ENCODE data around the gene TBKBP1.

The TBKBP1 gene

DNA sequence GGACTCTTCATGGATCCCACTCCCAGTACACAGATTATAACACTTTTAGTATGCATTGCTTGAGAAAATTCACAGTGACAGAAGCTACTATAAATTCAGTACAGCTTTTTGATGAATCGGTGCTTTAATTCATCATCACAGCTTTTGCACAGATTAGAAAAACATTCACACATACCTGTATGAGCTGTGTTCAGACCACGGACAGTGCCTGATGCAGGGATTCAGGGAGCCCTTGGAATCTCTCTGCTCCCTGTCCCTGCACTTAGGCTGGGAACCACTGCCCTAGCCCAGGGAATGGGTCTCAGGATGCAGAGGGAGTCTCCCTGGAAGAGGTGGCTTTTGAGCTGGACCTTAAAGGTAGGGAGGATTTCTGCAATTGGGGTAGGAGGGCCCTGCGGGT, 13.9 kb downstream of the TBKBP1 start:
- H3K9me3 ChIP-seq (ENCODE audit: control insufficient read depth, insufficient read depth, low read length), result no peaks in the 10 kb centered on the region
- no peak overlapping the region for H3K27ac ChIP-seq (ENCODE audit: low read depth, low read length)
- 0 out of 2 replicates have a peak, but pooled peaks cover 4% of the 10 kb centered on the region for H3K4me1 ChIP-seq (ENCODE audit: control insufficient read depth, insufficient read depth, low read length)
- no peak overlapping the region for H3K9ac ChIP-seq (ENCODE audit: low read depth, low read length)
- H3K27me3 ChIP-seq (ENCODE audit: control insufficient read depth, insufficient read depth, low read length), result peaks cover 25% of the 10 kb centered on the region
- H3K36me3 ChIP-seq (ENCODE audit: control insufficient read depth, insufficient read depth, low read length), result no peaks in the 10 kb centered on the region
- peak overlapping the region; percentile 41; the same call in 1 of the 2 replicates for H3K4me3 ChIP-seq (ENCODE audit: low read depth, low read length)

DNA sequence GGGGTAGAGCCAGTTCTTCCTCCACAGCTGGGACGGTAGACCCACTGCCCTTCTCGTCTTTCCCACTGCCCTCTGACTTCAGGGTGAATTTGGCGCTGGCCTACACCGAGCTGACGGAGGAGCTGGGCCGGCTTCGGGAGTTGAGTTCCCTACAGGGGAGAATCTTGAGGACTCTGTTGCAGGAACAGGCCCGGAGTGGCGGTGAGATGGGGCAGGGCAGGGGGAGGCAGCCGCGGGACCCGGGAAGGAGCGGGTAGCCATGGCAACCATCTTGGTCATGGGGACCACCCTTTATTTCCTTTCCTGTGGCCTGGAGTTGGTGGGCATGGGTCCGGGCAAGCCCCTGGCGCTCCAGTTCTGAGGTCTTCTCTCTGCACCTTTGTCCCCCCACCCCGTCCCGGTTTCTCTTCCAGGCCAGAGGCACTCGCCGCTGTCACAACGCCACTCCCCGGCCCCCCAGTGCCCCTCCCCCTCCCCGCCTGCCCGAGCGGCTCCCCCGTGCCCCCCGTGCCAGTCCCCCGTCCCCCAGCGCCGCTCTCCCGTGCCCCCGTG, 14.4 kb downstream of the TBKBP1 start:
- Histone ChIP-seq H3K4me1 (ENCODE audit: control insufficient read depth, insufficient read depth, low read length) (0 out of 2 replicates have a peak, but pooled peaks cover 4% of the 10 kb centered on the region), H3K27ac (ENCODE audit: low read depth, low read length) (no peak overlapping the region), H3K9ac (ENCODE audit: low read depth, low read length) (no peak overlapping the region), H3K4me3 (ENCODE audit: low read depth, low read length) (peak overlapping the region; percentile 54), H3K27me3 (ENCODE audit: control insufficient read depth, insufficient read depth, low read length) (peaks cover 28% of the 10 kb centered on the region), H3K36me3 (ENCODE audit: control insufficient read depth, insufficient read depth, low read length) (no peaks in the 10 kb centered on the region), H3K9me3 (ENCODE audit: control insufficient read depth, insufficient read depth, low read length) (no peaks in the 10 kb centered on the region)

DNA sequence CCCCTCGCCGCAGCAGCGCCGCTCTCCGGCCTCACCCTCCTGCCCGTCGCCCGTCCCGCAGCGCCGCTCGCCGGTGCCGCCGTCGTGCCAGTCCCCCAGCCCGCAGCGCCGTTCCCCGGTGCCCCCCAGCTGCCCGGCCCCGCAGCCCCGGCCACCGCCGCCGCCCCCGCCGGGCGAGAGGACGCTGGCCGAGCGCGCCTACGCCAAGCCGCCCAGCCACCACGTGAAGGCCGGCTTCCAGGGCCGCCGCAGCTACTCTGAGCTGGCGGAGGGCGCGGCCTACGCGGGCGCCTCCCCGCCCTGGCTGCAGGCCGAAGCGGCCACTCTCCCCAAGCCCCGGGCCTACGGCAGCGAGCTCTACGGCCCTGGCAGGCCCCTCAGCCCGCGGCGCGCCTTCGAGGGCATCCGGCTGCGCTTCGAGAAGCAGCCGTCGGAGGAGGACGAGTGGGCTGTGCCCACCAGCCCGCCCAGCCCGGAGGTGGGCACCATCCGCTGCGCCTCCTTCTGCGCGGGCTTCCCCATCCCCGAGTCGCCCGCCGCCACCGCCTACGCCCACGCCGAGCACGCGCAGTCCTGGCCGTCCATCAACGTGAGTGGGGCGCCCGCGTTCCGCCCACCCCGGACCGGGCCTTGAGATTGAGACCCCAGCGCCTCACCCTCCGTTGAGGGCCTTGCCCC, 15.0 kb downstream of the TBKBP1 start:
- no peaks in the 10 kb centered on the region for H3K9me3 ChIP-seq (ENCODE audit: control insufficient read depth, insufficient read depth, low read length)
- 0 out of 2 replicates have a peak, but pooled peaks cover 4% of the 10 kb centered on the region for H3K4me1 ChIP-seq (ENCODE audit: control insufficient read depth, insufficient read depth, low read length)
- peaks cover 28% of the 10 kb centered on the region for H3K27me3 ChIP-seq (ENCODE audit: control insufficient read depth, insufficient read depth, low read length)
- H3K27ac ChIP-seq (ENCODE audit: low read depth, low read length), result no peak overlapping the region
- no peaks in the 10 kb centered on the region for H3K36me3 ChIP-seq (ENCODE audit: control insufficient read depth, insufficient read depth, low read length)
- H3K4me3 ChIP-seq (ENCODE audit: low read depth, low read length), result peak overlapping the region; percentile 54; the same call in 1 of the 2 replicates
- no peak overlapping the region for H3K9ac ChIP-seq (ENCODE audit: low read depth, low read length)

DNA sequence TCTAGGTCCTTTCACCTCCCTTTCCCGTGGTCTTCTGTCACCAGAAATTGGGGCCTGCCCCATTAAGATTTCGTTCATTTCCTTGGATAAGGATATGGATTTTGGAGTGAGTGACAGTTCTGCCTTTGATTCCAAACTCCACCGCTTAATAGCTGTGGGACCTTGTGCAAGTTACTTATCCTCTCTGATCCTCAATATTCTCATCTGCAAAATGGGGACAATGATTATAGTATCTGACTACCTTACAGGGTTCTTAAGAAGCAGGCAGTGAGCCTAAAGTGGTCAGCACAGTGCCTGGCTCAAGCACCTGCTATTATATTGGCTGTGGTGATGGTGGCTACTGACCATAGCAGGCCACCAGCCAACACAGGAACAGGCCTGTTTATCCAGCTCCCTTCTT, 15.6 kb downstream of the TBKBP1 start:
- H3K4me3 ChIP-seq (ENCODE audit: low read depth, low read length), result no peak overlapping the region
- no peak overlapping the region for H3K9ac ChIP-seq (ENCODE audit: low read depth, low read length)
- H3K27me3 ChIP-seq (ENCODE audit: control insufficient read depth, insufficient read depth, low read length), result peaks cover 33% of the 10 kb centered on the region
- no peak overlapping the region for H3K27ac ChIP-seq (ENCODE audit: low read depth, low read length)
- no peaks in the 10 kb centered on the region for H3K9me3 ChIP-seq (ENCODE audit: control insufficient read depth, insufficient read depth, low read length)
- H3K36me3 ChIP-seq (ENCODE audit: control insufficient read depth, insufficient read depth, low read length), result no peaks in the 10 kb centered on the region
- H3K4me1 ChIP-seq (ENCODE audit: control insufficient read depth, insufficient read depth, low read length), result 0 out of 2 replicates have a peak, but pooled peaks cover 4% of the 10 kb centered on the region

DNA sequence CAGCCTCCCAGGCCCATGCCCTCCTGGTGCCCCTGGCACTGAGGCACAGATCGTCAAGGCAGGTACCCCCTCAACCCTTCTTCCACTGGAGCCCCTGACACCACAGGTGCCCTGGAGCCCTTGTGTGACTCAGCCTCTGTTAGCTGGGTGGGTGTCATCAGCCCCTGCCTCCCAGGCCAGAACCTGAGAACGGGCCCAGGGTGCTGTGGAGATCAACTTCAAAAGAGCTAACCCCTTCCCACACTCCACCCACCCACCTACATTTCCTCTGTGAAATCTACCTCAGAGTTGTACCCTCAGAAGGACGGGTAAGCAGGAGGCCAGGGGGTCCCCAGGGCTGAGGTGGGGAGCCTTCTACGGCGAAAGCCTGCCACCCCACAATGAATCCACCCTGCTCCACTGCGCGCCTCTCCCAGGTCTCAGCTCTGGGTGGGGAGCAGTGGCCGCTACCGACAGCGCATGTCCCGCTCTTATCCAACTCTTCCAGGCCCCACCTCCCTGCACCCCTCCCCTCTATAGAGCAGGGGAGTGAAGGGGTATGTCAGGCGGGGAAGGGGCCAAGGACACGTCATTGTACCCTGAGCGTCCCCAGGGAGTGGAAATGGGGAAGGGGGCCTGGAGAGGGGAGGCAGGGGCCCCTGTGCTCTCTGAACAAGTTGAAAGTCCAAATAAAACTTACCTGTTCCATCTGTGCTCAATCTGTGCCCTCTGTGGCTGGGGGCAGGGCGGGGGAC, 17.6 kb downstream of the TBKBP1 start:
- Histone ChIP-seq H3K4me3 (ENCODE audit: low read depth, low read length) (no peak overlapping the region), H3K4me1 (ENCODE audit: control insufficient read depth, insufficient read depth, low read length) (0 out of 2 replicates have a peak, but pooled peaks cover 4% of the 10 kb centered on the region), H3K9me3 (ENCODE audit: control insufficient read depth, insufficient read depth, low read length) (no peaks in the 10 kb centered on the region), H3K27me3 (ENCODE audit: control insufficient read depth, insufficient read depth, low read length) (peaks cover 39% of the 10 kb centered on the region), H3K27ac (ENCODE audit: low read depth, low read length) (no peak overlapping the region), H3K9ac (ENCODE audit: low read depth, low read length) (no peak overlapping the region), H3K36me3 (ENCODE audit: control insufficient read depth, insufficient read depth, low read length) (no peaks in the 10 kb centered on the region)

DNA sequence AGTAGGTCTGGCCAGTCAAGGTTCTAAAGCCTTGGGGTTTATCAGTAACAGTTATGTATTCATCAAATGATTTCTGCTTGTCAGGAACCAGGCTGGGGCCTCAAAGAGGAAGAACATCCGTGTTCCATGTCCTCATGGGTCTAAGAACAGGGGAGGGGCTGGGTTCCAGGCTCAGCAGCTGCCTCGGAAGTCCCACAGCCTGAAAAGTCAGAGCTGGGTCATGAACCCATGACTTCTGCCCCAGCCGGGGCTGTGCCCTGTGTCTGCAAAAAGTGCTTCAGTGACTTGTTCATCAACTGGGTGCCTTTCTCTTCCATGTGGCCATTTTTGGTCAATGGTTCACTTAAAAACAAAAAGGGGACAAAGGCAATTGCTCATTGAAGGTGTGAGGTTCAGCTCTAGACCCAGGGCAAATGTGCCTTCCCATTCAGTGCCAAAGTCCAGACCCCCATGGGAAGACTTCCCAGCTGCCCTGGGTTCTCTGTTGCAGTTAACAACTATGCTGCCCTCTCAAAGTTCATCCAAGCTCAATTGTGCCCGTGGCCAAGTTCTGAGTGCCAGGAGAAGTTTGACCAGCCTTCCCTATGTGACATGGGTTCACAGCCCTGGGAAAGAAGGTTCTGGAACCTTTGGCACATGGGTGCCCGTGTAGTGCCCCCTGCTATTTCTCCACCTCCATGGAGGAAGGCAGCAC, 18.5 kb downstream of the TBKBP1 start:
- Histone ChIP-seq H3K4me1 (ENCODE audit: control insufficient read depth, insufficient read depth, low read length) (0 out of 2 replicates have a peak, but pooled peaks cover 4% of the 10 kb centered on the region), H3K36me3 (ENCODE audit: control insufficient read depth, insufficient read depth, low read length) (no peaks in the 10 kb centered on the region), H3K9me3 (ENCODE audit: control insufficient read depth, insufficient read depth, low read length) (no peaks in the 10 kb centered on the region), H3K4me3 (ENCODE audit: low read depth, low read length) (no peak overlapping the region), H3K9ac (ENCODE audit: low read depth, low read length) (no peak overlapping the region), H3K27me3 (ENCODE audit: control insufficient read depth, insufficient read depth, low read length) (peaks cover 32% of the 10 kb centered on the region), H3K27ac (ENCODE audit: low read depth, low read length) (no peak overlapping the region)

DNA sequence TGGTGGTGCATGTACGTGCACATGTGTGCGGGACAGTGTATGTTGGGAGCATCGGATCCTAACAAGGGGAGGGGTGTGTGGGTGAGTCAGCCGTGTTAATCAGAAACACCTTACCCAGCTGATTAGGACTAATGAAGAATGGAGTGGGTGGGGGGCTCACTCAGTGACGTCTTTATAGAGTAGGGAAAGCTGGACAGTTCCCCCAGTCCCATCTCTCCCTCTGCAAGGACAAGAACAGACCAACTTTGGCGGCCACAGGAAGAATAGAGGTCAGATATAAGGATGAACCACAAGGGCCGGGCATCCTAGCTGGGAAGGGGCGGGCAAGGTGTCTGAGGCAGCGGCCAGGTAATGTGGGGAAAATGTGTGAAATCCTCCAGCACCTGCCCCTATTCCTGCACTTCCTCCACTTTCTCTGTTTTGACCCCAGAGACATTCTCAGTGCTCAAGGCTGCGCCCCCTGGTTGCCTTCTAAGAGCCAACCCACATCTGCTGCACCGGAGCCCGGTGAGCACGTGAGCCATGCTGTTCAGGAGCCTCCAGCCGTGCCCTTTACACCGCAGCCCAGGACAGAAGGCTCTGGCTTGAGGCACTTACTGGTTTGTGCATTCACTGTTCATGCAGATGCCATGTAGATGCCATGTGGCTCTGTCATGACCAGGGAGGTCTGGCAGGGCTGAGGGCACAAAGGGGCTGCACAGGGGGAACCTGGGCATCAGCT, 20.2 kb downstream of the TBKBP1 start:
- H3K36me3 ChIP-seq (ENCODE audit: control insufficient read depth, insufficient read depth, low read length), result no peaks in the 10 kb centered on the region
- peaks cover 34% of the 10 kb centered on the region for H3K27me3 ChIP-seq (ENCODE audit: control insufficient read depth, insufficient read depth, low read length)
- no peak overlapping the region for H3K27ac ChIP-seq (ENCODE audit: low read depth, low read length)
- no peak overlapping the region for H3K4me3 ChIP-seq (ENCODE audit: low read depth, low read length)
- H3K9me3 ChIP-seq (ENCODE audit: control insufficient read depth, insufficient read depth, low read length), result no peaks in the 10 kb centered on the region
- H3K4me1 ChIP-seq (ENCODE audit: control insufficient read depth, insufficient read depth, low read length), result no peaks in the 10 kb centered on the region
- no peak overlapping the region for H3K9ac ChIP-seq (ENCODE audit: low read depth, low read length)

DNA sequence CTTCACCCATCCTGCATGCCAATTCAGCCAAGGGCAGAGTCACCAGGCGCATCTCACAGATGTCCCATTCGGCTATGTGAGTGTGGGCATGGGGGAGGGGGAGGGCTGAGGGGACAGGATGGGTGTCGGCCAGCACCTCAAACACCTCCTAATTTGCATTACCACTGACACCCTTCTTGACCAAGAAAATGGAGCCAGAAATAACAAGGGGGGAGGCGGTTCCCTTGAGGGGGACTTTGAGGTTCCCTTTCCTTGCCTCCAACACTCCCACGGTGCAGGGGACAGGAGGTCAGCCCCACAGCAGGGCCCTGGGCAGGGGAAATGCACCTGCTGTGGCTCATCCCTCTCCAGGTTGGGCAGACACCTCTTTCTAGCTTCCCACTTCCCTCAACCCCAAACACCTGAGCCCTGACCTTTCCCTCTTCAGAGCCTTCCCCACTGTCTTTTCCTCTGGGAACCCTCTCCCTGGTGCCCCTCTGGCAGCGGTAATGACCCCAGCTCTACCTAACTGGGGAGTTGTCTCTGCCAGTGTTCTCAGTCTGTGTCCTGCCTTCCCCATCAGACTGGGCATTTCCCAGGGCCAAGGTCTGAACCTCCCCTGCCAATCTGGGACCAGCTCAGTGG, 20.9 kb downstream of the TBKBP1 start:
- H3K9me3 ChIP-seq (ENCODE audit: control insufficient read depth, insufficient read depth, low read length), result no peaks in the 10 kb centered on the region
- H3K36me3 ChIP-seq (ENCODE audit: control insufficient read depth, insufficient read depth, low read length), result no peaks in the 10 kb centered on the region
- no peaks in the 10 kb centered on the region for H3K4me1 ChIP-seq (ENCODE audit: control insufficient read depth, insufficient read depth, low read length)
- H3K27ac ChIP-seq (ENCODE audit: low read depth, low read length), result no peak overlapping the region
- H3K9ac ChIP-seq (ENCODE audit: low read depth, low read length), result no peak overlapping the region
- peaks cover 30% of the 10 kb centered on the region for H3K27me3 ChIP-seq (ENCODE audit: control insufficient read depth, insufficient read depth, low read length)
- no peak overlapping the region for H3K4me3 ChIP-seq (ENCODE audit: low read depth, low read length)

DNA sequence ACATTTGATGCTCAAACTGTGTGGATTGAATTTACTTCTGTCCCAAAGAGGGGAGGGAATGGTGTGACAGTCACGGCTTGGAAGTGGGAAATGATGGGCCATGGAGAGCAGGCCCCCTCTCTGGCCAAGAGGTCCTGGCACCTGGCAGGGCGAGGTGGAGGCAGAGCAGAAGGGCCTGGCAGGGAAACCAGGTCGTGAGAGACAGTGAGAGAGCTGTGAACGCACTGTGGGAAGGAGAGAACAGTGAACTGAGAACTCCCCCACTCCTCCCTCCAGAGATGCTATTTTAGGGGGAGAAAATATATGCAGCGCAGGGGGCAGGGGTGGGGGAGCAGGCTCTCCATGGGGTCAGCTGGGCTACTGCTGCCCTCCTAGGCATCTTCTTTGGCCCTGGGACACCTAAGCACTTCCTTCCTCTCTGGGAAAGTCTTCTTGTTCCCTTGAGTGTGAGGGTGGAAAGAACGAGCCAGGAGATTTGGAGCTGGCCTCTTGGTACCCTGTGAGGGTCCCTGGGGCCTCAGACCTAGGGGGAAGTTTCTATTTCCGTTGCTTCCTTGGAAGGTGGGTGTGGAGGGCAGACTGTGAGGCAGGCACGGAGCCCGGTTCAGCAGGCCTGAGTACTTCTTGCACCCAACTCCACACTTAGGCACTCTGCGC, 21.8 kb downstream of the TBKBP1 start:
- Histone ChIP-seq H3K27ac (ENCODE audit: low read depth, low read length) (no peak overlapping the region), H3K4me3 (ENCODE audit: low read depth, low read length) (no peak overlapping the region), H3K36me3 (ENCODE audit: control insufficient read depth, insufficient read depth, low read length) (no peaks in the 10 kb centered on the region), H3K9me3 (ENCODE audit: control insufficient read depth, insufficient read depth, low read length) (no peaks in the 10 kb centered on the region), H3K27me3 (ENCODE audit: control insufficient read depth, insufficient read depth, low read length) (peaks cover 37% of the 10 kb centered on the region), H3K9ac (ENCODE audit: low read depth, low read length) (no peak overlapping the region), H3K4me1 (ENCODE audit: control insufficient read depth, insufficient read depth, low read length) (0 out of 2 replicates have a peak, but pooled peaks cover 2% of the 10 kb centered on the region)

DNA sequence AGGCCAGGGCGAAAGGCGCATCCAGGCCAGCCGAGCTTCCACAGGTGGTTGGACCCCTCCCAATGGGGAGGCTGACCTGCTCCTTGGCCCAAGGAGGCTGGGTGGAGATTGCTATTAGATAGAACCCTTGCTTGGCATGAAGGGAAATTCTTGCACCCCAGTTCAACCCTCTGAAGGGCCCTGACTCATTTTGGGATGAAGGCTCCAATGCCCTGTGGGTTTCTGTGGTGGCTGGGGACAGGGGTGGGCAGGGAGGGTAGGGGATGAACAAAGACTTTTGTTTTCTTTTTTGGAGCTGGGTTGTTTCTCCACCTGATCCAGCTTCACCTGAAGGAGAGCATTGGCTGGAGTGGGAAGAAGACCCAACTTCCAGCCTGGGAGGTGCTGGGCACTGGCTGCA, 22.4 kb downstream of the TBKBP1 start:
- H3K9ac ChIP-seq (ENCODE audit: low read depth, low read length), result no peak overlapping the region
- H3K4me1 ChIP-seq (ENCODE audit: control insufficient read depth, insufficient read depth, low read length), result peaks cover 6% of the 10 kb centered on the region; the same call in 1 of the 2 replicates
- peaks cover 43% of the 10 kb centered on the region for H3K27me3 ChIP-seq (ENCODE audit: control insufficient read depth, insufficient read depth, low read length)
- no peak overlapping the region for H3K4me3 ChIP-seq (ENCODE audit: low read depth, low read length)
- H3K27ac ChIP-seq (ENCODE audit: low read depth, low read length), result no peak overlapping the region
- no peaks in the 10 kb centered on the region for H3K36me3 ChIP-seq (ENCODE audit: control insufficient read depth, insufficient read depth, low read length)
- no peaks in the 10 kb centered on the region for H3K9me3 ChIP-seq (ENCODE audit: control insufficient read depth, insufficient read depth, low read length)
